ENCODE results near the gene GMDS. TPM values are rescaled to one million over a fixed set of nuclear protein-coding genes. Genes with fewer than 3 reads are reported as not detected.

The GMDS gene
- total and polyA plus RNA-seq, 2 of the 4 experiments (the other 2 are of a cell fraction) = 7.3 to 21.9 TPM

DNA sequence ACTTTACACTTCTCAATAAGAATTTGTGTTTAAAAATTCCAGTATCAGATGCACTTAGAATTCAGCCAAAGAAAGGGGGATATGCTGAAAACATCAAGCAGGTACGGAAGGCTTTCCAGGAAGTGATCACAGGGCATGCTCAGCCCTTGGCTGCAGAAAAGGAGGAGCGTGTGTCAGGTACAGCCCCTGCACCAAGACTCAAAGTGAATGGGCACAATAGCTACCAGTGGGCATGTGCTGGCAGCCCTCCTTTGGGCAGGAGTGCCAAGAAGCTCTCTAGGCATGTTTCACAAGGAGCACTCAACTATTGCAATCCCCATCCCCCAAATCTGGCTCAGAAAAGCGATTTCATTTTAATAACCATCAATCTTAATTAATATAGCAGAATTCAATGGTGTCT, 298.8 kb downstream of the GMDS start:
- Histone ChIP-seq H3K4me3 (ENCODE audit: insufficient read depth, low read depth, low read length) (no peak overlapping the region), H3K27ac (ENCODE audit: insufficient read depth, low read length) (no peak overlapping the region), H2BK5ac (ENCODE audit: low read depth, low read length, poor library complexity, severe bottlenecking) (no peak overlapping the region), H3K14ac (replicated peaks; ENCODE audit: low read depth, low read length) (no peak overlapping the region), H2AFZ (replicated peaks; ENCODE audit: low read length, poor library complexity) (no peak overlapping the region), H4K20me1 (ENCODE audit: insufficient read depth, low read length) (no peaks in the 10 kb centered on the region), H2BK20ac (ENCODE audit: low read depth, low read length) (no peak overlapping the region), H3K9me1 (ENCODE audit: insufficient read depth, low read length) (no peaks in the 10 kb centered on the region; the same call in 1 of the 2 replicates), H3K79me1 (ENCODE audit: low read depth in 1 of 2, low read length in 2 of 2) (no peaks in the 10 kb centered on the region), H3K23ac (ENCODE audit: low read depth, low read length) (no peak overlapping the region), H3K18ac (ENCODE audit: low read depth, low read length) (no peak overlapping the region), H3K4me1 (ENCODE audit: control insufficient read depth, insufficient read depth, low read length) (no peaks in the 10 kb centered on the region), H3K4me2 (ENCODE audit: low read depth, low read length) (no peak overlapping the region), H4K8ac (ENCODE audit: low read depth in 2 of 2, low read length in 2 of 2) (no peak overlapping the region), H3K9me3 (ENCODE audit: control insufficient read depth, insufficient read depth, low read length) (no peaks in the 10 kb centered on the region), H3K36me3 (ENCODE audit: control insufficient read depth, insufficient read depth, low read length) (no peaks in the 10 kb centered on the region), H3K4ac (ENCODE audit: low read depth, low read length) (no peak overlapping the region), H2BK15ac (ENCODE audit: low read depth, low read length) (no peak overlapping the region), H4K5ac (ENCODE audit: low read depth, low read length) (no peak overlapping the region), H2AK9ac (replicated peaks; ENCODE audit: low read depth, low read length, poor library complexity) (no peak overlapping the region), H3K9ac (ENCODE audit: low read depth, low read length) (no peak overlapping the region), H2BK120ac (ENCODE audit: low read depth, low read length) (no peak overlapping the region), H3K27me3 (ENCODE audit: control insufficient read depth, insufficient read depth, low read length) (no peaks in the 10 kb centered on the region), H4K91ac (ENCODE audit: insufficient read depth, low read depth, low read length) (no peak overlapping the region), H2AK5ac (ENCODE audit: low read depth, low read length) (no peak overlapping the region), H3K56ac (ENCODE audit: extremely low read depth, insufficient read depth, low read length) (no peak overlapping the region)
- intact Hi-C loops (cut with micrococcal nuclease) = no loop called here
- ChIA-PET POLR2A (ENCODE audit: unreplicated experiment) (no interaction called here), CTCF (interaction anchor here (0.6 kb wide), 1 partner anchor 49 kb away, joined by 5 read pairs; no protein-coding TSS in a partner anchor)
- dilution Hi-C loops (cut with HindIII; ENCODE audit: low sequenced_read_pairs, unreplicated experiment) = no loop called here
- BruUV-seq (replicated peaks) = no TSS peak
- TF ChIP-seq RAD21 (IDR thresholded peaks at IDR 0.05; ENCODE audit: low read length) (no peak), SMC3 (IDR thresholded peaks at IDR 0.05; ENCODE audit: low read depth, low read length) (no peak), MAFK (IDR thresholded peaks at IDR 0.05; ENCODE audit: low read depth, low read length) (no peak), MXI1 (IDR thresholded peaks at IDR 0.05; ENCODE audit: borderline replicate concordance, low read depth, low read length) (no peak), CEBPB (IDR thresholded peaks at IDR 0.05; ENCODE audit: low read depth, low read length) (no peak), FOS (IDR thresholded peaks at IDR 0.05; ENCODE audit: low read depth, low read length) (no peak), NFE2L2 (IDR thresholded peaks at IDR 0.05; ENCODE audit: low read depth, low read length) (no peak)
- TF ChIP-seq, protein P1, sequence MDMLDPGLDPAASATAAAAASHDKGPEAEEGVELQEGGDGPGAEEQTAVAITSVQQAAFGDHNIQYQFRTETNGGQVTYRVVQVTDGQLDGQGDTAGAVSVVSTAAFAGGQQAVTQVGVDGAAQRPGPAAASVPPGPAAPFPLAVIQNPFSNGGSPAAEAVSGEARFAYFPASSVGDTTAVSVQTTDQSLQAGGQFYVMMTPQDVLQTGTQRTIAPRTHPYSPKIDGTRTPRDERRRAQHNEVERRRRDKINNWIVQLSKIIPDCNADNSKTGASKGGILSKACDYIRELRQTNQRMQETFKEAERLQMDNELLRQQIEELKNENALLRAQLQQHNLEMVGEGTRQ (IDR thresholded peaks at IDR 0.05; ENCODE audit: low read depth, low read length) = no peak
- TF ChIP-seq, protein P2, sequence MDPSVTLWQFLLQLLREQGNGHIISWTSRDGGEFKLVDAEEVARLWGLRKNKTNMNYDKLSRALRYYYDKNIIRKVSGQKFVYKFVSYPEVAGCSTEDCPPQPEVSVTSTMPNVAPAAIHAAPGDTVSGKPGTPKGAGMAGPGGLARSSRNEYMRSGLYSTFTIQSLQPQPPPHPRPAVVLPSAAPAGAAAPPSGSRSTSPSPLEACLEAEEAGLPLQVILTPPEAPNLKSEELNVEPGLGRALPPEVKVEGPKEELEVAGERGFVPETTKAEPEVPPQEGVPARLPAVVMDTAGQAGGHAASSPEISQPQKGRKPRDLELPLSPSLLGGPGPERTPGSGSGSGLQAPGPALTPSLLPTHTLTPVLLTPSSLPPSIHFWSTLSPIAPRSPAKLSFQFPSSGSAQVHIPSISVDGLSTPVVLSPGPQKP (IDR thresholded peaks at IDR 0.05; ENCODE audit: borderline replicate concordance, low read depth, low read length) = no peak
- in situ Hi-C loops (cut with MboI; ENCODE audit: low sequenced_read_pairs) = no loop called here
- DNase-seq (no peak), ATAC-seq (ENCODE audit: low read depth) (no peak)
- WGBS, 2 experiments (ENCODE audit: extremely low coverage in 2 of 2, insufficient read length in 1 of 2) = no CpG with 5 or more reads among the region's 3 CpGs
